DMS79 treated with DMSO at 0.1 percent for 48 hours (cell line): ENCODE measurements around the gene CHERP.
A peak's percentile ranks its signal among the peaks of the same experiment; 100 is the strongest.
"Not testable (repeated sequence)": the region's sequence is repeated elsewhere in the genome, so short reads cannot be mapped to it uniquely, and the experiment has no call there.

ENCODE experiments used
- DNase-seq: peaks from one replicate; lab custom pipeline; 2025; lab: John Stamatoyannopoulos, UW

The CHERP gene

GRCh38 chr19:16476401-16476800, 65.8 kb downstream of the CHERP start:
- DNase-seq: no peak

DNA sequence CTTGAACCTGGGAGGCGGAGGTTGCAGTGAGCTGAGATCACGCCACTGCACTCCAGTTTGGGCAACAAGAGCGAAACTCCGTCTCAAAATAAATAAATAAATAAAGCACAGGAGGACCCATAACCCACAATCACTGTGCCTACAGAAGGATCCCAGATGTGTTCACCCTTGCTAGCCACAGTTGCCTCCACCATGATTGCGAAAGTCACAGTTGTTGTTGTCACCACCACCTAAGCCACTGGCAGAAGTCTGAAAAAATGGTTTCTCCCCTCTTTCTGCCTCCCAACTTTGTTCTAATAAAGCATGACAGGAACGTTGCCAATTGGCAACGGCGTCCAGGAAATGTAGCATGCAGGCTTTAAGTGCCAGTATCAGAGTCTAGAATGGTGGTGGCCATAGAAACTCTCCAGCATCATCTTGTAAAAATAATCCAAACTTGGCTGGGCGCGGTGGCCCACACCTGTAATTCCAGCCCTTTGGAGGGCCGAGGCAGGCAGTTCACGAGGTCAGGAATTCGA, 68.3 kb downstream of the CHERP start:
- peak; percentile 73 for DNase-seq

GRCh38 chr19:16472992-16473391, 69.2 kb downstream of the CHERP start:
- DNase-seq: no peak

GRCh38 chr19:16472559-16472899, 69.7 kb downstream of the CHERP start:
- DNase-seq: not testable (repeated sequence)

GRCh38 chr19:16470911-16471811, 71.1 kb downstream of the CHERP start:
- DNase-seq: no peak

DNA sequence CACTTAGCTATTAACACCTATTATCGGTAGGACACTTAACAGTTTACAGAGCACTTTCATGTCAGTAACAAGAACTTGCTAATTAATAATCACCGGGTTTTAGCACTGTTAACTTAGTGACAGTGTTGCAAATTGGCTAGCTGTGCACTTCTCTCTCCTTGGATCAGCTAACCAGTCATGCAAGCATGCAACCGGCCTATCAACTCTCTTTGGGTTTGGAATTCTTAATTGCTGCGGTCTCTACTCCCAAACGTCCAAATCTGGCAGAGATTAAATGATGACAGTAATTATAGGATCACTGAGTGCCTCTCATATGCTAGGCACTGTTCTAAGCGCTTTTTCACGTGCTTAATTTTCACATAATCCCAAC, 71.7 kb downstream of the CHERP start:
- peak; percentile 10 for DNase-seq
